GM20431 (cell line): ENCODE measurements around the gene ANKRD1.
"Not testable (repeated sequence)": the region's sequence is repeated elsewhere in the genome, so short reads cannot be mapped to it uniquely, and the experiment has no call there.

Experiments used
- in situ Hi-C: fragments of 300-500 bp; cut with MseI, MboI; formaldehyde crosslinking; loops from one replicate; pipeline ENCODE4 v1.15.0; 2020; ENCODE audit warnings: low sequenced_read_pairs; ENCODE audit not compliant: unreplicated experiment

The ANKRD1 gene

GRCh38 chr10:90920986-90921666 is at the start of gene ANKRD1:
ANKRD1 (minus strand) TSS chr10:90921087; CDS start chr10:90921027, 60 bp downstream.
- in situ Hi-C loops = loop anchor here (25.0 kb wide), 1 partner anchor 366 kb away; no protein-coding TSS in a partner anchor

GRCh38 chr10:90969947-90970673 is 49.2 kb upstream of the ANKRD1 start:
- in situ Hi-C loops = no loop called here

- in situ Hi-C loops = no loop called here
Measured at GRCh38 chr10:90969121-90969534, 48.2 kb upstream of the ANKRD1 start.

DNA sequence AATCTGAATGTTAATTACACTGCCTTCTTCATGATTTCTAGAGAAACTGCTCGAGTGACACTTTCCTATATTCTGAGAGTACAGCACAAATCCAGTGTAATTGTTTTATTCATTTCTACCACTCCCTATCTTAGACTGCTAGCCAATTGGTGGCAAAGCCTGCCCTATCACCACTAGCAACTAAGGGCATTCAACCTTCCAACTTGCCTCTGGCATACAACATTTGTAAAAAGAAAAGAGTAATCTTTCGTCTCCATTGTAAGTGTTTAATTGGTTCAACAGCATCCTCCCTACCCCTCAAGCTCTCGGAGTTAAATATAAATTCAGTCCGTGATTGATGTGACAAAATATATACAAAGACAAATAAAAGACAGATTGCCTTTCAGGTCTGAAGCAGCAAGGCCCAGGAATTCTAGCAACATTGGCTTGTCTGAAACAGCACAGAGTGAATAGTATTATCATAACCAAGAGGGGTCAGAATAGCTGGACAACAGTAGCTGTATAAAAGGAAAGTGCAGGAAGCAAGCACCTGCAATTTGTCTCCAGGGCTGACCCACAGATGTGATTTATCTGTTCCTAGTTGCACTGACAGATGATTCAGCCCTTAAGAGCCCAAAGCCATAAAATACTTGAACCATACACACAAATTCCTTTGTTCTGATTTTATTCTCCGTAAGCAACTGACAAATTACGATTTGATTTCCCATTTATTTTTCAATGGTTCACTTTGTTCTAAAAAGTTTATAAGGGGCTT is 47.6 kb upstream of the ANKRD1 start:
- in situ Hi-C loops = no loop called here

DNA sequence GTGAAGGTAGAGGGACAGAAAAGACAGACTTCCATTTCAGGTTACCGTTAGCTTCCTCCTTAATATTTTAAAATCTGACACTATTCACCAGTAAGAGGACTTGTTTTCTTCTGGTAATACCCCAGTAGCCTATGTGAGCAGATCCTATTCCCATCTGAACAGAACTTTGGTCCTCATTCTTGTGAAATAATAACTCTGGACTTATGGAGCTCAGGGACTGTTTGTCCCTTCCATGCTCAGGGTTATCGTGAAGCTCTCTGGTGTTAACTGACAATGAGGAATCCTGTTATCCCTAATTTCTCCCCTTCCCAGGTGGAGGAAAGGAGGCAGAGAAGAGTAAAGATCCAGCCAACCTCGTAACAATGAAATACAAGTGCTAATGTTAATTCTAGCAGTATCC is 47.0 kb upstream of the ANKRD1 start:
- in situ Hi-C loops = no loop called here

- in situ Hi-C loops = no loop called here
Measured at GRCh38 chr10:90966146-90966545, 45.3 kb upstream of the ANKRD1 start.

DNA sequence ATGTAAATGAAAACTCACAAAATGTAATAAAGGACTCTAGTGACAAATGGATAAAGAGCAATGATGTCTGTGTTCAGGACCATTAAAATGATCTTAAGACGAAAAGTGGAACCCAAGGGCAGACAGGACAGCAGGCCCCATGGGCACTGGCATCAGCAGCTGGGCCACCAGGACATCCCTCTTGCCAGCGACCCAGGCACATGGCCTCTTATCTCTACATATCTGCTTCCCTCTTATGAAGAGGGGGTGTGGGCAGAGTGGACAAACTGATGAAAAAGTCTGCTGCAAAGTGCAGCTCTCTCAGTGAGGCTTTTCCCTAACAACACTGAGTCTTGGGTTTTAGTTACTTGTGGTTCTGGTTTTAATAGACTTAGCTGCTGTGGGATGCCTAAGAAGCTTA is 44.8 kb upstream of the ANKRD1 start:
- in situ Hi-C loops = no loop called here

DNA sequence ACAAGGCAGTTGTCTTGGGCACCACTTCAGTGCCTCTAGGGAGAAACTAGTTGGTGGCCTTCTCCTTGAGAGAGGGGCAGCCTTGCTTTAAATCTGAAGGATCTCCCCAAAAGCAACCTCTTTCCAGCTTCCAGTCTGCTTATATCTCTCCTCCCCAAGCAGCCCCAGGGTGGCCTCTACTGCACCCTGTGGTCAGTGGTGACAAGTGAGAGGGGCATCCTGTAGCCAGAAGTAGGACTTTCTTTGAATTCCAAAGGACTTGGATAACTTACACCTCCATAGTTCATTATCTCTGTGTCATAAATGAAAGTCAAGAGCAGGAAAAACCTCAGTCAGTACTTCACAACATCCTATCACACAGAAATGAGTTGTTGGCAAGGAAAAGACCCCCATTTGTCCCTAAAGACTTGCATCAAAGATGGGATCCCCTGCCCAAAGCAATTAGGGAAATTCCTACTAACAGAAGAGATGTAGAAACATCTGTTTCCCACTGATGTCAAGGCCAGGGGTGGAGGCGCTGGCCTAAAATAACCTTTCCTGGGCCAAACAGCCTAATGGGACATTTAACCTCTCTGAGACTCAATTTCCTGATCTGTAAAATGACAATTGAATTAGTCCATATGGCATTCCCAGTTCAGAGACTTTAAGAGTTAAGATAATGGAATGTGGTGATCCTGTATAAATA is 44.0 kb upstream of the ANKRD1 start:
- in situ Hi-C loops = no loop called here

DNA sequence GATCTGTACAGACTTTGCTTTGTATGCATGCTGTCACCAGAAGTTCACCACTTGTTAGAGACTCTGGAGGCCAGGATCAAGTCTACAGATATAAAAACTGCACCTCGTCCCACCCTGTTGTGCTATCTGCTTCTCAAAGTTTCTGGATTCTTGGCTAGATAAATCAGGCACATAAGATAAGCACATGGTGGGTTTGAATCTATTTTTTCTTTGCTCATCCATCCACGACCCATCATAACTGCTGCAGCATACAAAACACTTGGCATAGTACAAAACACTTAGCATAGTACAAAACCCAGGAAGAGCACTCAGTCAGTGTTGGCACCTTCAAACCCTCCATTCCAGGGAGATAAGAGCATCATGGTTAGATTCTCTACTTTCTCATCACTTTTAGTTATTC is 42.4 kb upstream of the ANKRD1 start:
- in situ Hi-C loops = no loop called here

DNA sequence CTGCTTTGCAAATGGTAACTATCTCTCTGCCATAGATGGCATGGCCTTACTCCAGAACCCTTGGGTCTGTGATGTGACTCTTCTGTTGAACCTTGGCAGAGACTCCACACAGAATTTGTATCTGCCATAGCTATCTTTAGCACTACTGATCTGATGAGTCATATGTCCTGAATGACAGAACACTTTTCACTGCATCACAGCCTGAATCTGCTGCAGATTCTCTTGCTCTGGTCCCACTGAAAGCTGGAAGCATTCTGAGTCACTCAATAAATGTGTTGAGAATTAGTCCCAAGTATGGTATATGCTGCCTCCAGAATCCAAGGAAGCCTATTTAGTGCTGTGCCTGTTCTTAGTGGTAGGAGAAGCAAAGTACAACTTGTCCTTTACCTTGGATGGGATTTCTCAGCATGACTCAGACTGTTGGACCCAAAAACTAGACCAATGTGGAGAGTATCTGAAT is 39.5 kb upstream of the ANKRD1 start:
- in situ Hi-C loops = no loop called here

- in situ Hi-C loops = no loop called here
Measured at GRCh38 chr10:90959826-90960225, 38.9 kb upstream of the ANKRD1 start.

DNA sequence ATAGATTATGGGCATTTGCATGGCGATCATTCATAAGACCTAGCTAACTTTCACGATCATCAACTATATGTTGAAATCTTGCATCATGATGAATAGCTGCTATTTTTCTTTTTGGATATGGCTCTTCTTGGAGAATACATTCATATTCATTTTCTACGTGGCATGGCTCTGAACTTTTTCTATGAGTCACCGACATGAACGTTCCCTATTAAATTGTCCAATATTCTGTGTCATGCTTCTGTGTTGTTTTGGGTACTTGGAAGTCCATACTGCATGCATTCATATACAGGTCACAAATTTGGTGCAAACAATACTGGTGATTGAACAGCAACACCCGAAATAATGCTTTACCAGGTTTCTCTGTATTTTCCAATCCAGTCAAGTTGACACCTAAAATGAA is 37.9 kb upstream of the ANKRD1 start:
- in situ Hi-C loops = no loop called here

DNA sequence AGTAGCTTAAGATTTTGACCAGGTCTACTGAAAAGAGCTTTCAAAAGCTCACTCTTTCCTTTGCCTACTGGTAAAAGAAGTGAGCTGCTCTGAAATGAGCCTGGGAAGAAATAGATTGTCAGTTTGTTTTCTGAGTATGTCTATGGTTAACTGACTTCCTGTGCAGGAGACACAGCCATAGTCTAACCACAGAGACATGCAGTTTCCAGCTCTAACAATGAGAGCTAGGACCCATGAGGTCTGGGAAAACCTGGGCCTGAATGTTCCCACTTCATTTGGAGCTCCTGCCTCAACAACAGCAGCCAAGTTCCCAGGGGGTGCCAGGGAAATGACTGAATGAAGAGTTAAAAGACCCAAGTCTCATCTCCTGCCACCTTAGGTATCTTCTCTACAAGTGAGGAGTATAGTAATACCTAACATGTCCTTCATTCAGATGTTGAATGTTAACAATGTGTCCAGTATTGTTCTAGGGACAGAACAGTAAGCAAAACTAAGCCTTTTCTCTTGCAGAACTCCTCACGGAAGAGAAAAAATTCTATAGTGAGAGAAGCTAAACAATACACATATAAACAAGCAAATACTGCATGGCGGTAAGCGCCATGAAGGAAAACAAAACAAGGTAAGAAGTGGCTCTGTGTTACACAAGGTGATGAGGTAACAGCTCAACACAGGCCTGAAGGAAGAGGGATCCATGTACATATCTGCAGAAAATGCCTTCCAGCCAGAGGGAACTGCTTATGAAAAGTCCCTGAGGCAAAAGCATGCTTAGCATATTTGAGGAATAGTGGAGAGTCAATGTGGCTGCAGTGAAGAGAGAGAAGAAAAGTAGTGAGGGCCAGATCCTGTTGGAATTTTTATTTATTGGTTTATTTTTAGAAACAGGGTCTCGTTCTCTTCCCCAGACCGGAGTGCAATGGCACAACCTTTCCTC is 26.4 kb upstream of the ANKRD1 start:
- in situ Hi-C loops = no loop called here

DNA sequence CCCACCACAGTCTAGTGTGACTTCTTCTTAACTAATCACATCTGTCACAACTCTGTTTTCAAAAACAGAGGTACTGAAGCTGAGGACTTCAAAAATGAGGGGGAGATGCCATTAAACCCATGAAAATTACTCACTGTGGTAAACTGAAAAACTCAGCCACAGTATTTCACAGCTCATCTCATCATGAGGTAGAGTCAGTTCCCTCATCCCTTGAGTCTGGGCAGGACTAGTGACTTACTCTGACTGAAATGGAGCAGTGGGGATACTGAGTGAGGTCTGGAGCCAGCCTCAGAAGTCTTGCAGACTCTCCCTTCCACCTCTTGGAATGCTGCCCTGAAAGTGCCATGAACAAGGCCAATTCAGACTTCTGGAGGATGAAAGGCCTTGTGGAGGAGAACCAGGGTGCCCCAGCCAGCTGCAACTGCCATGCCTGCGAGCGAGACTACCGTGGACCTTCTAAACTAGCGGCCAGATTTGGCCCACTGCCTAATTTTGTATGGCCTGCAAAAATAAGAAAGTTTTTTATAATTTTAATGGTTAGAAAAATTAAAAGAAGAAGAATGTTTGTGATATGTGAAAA is 24.7 kb upstream of the ANKRD1 start:
- in situ Hi-C loops = no loop called here

- in situ Hi-C loops = no loop called here
Measured at GRCh38 chr10:90944749-90945148, 23.9 kb upstream of the ANKRD1 start.

DNA sequence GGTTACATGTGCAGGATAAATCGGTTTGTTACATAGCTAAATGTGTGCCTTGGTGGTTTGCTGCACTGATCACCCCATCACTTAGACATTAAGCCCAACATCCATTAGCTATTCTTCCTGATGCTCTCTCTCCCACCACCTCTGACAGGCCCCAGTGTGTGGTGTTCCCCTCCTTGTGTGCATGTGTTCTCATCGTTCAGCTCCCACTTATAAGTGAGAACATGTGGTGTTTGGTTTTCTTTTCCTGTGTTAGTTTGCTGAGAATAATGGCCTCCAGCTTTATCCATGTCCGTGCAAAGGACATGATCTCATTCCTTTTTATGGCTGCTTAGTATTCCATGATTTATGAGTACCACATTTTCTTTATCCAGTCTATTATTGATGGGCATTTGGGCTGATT is 22.1 kb upstream of the ANKRD1 start:
- in situ Hi-C loops = not testable (repeated sequence)

DNA sequence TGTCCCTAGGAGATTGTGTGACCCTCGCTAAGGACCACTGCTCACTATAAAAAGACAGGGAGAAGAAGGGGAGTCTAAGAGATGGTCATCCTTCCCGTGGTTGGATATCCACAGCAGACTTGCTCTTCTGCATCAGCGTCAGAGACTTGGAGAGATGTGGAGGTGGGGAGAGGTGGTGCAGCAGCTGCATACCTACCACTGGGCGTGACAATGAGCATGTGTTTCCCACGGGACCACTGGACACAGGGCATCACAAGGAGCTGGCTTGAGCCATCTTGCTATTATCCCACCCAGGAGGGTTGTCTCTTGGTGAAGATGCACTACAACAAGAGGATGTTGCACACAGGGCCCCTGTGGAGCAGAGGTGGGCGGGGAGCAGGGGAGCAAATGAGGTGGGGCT is 18.8 kb upstream of the ANKRD1 start:
- in situ Hi-C loops = no loop called here

DNA sequence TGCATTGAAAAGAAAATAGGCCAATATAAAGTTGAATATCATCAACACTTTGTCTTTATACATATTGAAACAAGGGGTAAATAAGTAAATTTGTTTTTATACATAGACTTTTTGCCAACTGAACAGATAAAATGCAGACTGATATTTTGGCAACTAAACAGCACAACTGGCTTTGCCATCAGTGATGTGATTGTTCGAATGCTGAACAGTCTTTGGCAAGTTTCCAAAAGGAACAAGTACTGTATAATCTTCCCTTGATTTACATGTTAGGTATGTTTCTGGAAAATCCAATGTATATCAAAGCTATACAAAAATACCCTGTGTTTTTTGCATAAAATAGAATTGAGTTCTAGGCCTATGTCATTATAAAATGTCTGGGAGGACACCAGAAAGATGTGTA is 18.2 kb upstream of the ANKRD1 start:
- in situ Hi-C loops = no loop called here

- in situ Hi-C loops = no loop called here
Measured at GRCh38 chr10:90937645-90938258, 16.9 kb upstream of the ANKRD1 start.
